Loucy (cell line): ENCODE measurements around the gene TTC39C.

Experiments
- CTCF ChIP-seq: fragments of 200-600 bp; sonication (generic); conservative IDR thresholded peaks from 2 replicates; pipeline ENCODE4 v1.5.1; 2014; ENCODE audit warnings: mild to moderate bottlenecking, antibody characterized with exemption, low read length
- EZH2phosphoT487 ChIP-seq: fragments of 200-600 bp; IDR thresholded peaks from 2 replicates; pipeline ENCODE4 v1.6.1; 2018; ENCODE audit warnings: antibody characterized with exemption, mild to moderate bottlenecking, moderate library complexity, borderline replicate concordance

- TF ChIP-seq CTCF (no peak), EZH2phosphoT487 (no peak)
Measured at GRCh38 chr18:23971666-23972230, 42.8 kb upstream of the TTC39C start.
